GM12892 (cell line): Measurements from ENCODE around the gene TOGARAM1.

Experiments used
- POLR2A ChIP-seq: IDR thresholded peaks from 2 replicates; pipeline ENCODE4 v1.6.1; 2011; ENCODE audit warnings: low read depth, low read length, control low read depth
- POLR2AphosphoS5 ChIP-seq: IDR thresholded peaks from 2 replicates; pipeline ENCODE4 v1.6.1; 2011; ENCODE audit warnings: low read depth, low read length, control low read depth
- TAF1 ChIP-seq: IDR thresholded peaks from 2 replicates; pipeline ENCODE4 v1.6.1; 2011; ENCODE audit warnings: low read depth, mild to moderate bottlenecking, control low read depth, low read length, borderline replicate concordance

DNA sequence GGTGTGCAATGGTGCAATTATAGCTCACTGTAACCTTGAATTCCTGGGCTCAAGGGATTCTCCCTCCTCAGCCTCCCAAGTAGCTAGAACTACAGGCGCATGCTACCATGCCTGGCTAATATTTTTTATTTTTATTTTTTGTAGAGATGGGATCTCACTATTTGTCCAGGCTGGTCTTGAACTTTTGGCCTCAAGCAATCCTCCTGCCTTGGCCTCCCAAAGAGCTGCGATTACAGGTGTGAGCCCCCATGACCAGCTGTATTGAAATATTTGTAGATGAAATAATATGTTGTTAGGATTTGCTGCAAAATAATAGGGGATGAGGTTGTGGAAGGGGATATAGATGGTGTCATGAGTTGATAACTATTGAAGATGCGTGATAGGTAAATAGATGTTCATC lies 5.1 kb upstream of the TOGARAM1 start:
- TF ChIP-seq POLR2AphosphoS5 (no peak), TAF1 (no peak), POLR2A (no peak)
